Astrocyte (in vitro differentiated cells and primary cell): ENCODE measurements around the gene SESN2.

Experiments
- CTCF ChIP-seq: IDR thresholded peaks from 2 replicates; pipeline ENCODE4 v1.5.1; 2011; ENCODE audit warnings: low read depth, mild to moderate bottlenecking, inconsistent platforms, low read length, moderate library complexity; ENCODE audit not compliant: insufficient read depth
- EZH2 ChIP-seq: IDR thresholded peaks from 2 replicates; pipeline ENCODE4 v1.6.1; 2012; ENCODE audit warnings: mild to moderate bottlenecking, low read length, inconsistent platforms; ENCODE audit not compliant: insufficient read depth

- TF ChIP-seq CTCF: no peak
- no peak for TF ChIP-seq EZH2
These were observed 70.3 kb downstream of the SESN2 start for GRCh38 chr1:28329395-28330153.
